Stimulated activated naive CD4-positive, alpha-beta T cell (primary cell): ENCODE data around the gene WNT2B.

Experiments used
- DNase-seq, 6 experiments: peaks; one replicate each; lab custom pipeline; 2025; lab: John Stamatoyannopoulos, UW

Gene WNT2B

DNA sequence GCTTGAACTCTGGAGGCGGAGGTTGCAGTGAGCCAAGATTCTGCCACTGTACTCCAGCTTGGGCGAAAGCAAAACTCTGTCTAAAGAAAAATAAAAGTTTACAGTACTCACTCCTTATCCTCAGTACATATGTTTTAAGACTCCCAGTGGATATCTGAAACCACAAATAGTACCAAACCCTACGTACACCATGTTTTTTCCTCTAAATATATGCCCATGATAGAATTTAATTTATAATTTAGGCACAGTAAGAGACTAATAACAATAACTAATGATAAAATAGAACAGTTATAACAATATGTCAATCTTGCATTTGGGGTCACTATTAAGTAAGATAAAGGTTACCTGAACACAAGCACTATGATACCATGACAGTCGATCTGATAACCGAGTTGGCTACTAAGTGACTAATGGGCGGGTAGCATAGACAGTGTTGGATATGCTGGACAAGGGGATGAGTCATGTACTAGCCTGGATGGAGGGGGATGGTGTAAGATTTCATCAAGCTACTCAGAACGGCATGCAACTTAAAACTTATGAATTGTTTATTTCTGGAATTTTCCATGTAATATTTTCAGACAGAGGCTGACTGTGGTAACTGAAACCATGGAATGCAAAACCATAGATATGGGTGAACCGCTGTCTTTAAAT, 66.5 kb downstream of the WNT2B start:
- no peak for DNase-seq

DNA sequence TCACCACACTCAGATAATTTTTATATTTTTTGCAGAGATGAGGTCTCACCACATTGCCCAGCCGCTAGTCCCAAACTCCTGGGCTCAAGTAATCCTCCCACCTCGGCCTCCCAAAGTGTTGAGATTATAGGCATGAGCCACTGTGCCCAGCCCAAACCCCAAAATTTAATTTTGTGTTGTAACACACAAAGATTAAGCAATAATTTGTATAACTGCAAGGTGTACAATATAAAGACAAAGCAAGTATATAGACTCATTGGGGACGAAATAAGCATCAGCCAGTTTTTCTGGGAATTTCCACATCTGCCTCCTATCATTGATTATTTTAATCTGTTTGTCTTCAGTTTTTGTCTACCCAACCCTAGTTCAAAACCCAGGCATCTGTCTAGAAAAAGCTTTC, 67.5 kb downstream of the WNT2B start:
- no peak for DNase-seq
